Measurements from ENCODE around the gene CASZ1.

Gene CASZ1

GRCh38 chr1:10681296-10682107 lies 114.9 kb downstream of the CASZ1 start:
- no peaks in the 10 kb centered on the region for H3K36me3 ChIP-seq (replicated peaks)
- no peak for DNase-seq (ENCODE audit: low spot score in 2 of 2)
- no peaks in the 10 kb centered on the region for H3K4me1 ChIP-seq
- in situ Hi-C loops (cut with MboI; ENCODE audit: low sequenced_read_pairs): no loop called here
- H3K4me3 ChIP-seq: no peak overlapping the region
- no peaks in the 10 kb centered on the region for H3K27me3 ChIP-seq (ENCODE audit: low read depth)
- no peaks in the 10 kb centered on the region for H3K9me3 ChIP-seq

GRCh38 chr1:10680487-10680886 lies 116.0 kb downstream of the CASZ1 start:
- H3K4me1 ChIP-seq: no peaks in the 10 kb centered on the region
- H3K27me3 ChIP-seq (ENCODE audit: low read depth): no peaks in the 10 kb centered on the region
- H3K4me3 ChIP-seq: no peak overlapping the region
- no peak for DNase-seq (ENCODE audit: low spot score in 2 of 2)
- H3K36me3 ChIP-seq (replicated peaks): no peaks in the 10 kb centered on the region
- in situ Hi-C loops (cut with MboI; ENCODE audit: low sequenced_read_pairs): no loop called here
- H3K9me3 ChIP-seq: no peaks in the 10 kb centered on the region

- in situ Hi-C loops (cut with MboI; ENCODE audit: low sequenced_read_pairs): no loop called here
- Histone ChIP-seq H3K9me3 (no peaks in the 10 kb centered on the region), H3K4me1 (no peaks in the 10 kb centered on the region), H3K36me3 (replicated peaks) (no peaks in the 10 kb centered on the region), H3K27me3 (ENCODE audit: low read depth) (no peaks in the 10 kb centered on the region), H3K4me3 (no peak overlapping the region)
- DNase-seq (ENCODE audit: low spot score in 2 of 2): peak; percentile 30 to 67
Observed at GRCh38 chr1:10679496-10680220, 116.8 kb downstream of the CASZ1 start.

GRCh38 chr1:10678852-10679251 lies 117.6 kb downstream of the CASZ1 start:
- in situ Hi-C loops (cut with MboI; ENCODE audit: low sequenced_read_pairs): no loop called here
- no peaks in the 10 kb centered on the region for H3K36me3 ChIP-seq (replicated peaks)
- no peaks in the 10 kb centered on the region for H3K4me1 ChIP-seq
- H3K27me3 ChIP-seq (ENCODE audit: low read depth): no peaks in the 10 kb centered on the region
- H3K9me3 ChIP-seq: no peaks in the 10 kb centered on the region
- no peak for DNase-seq (ENCODE audit: low spot score in 2 of 2)
- no peak overlapping the region for H3K4me3 ChIP-seq

GRCh38 chr1:10678402-10678801 lies 118.0 kb downstream of the CASZ1 start:
- DNase-seq (ENCODE audit: low spot score in 2 of 2): no peak
- H3K36me3 ChIP-seq (replicated peaks): no peaks in the 10 kb centered on the region
- H3K27me3 ChIP-seq (ENCODE audit: low read depth): no peaks in the 10 kb centered on the region
- H3K9me3 ChIP-seq: no peaks in the 10 kb centered on the region
- H3K4me3 ChIP-seq: no peak overlapping the region
- in situ Hi-C loops (cut with MboI; ENCODE audit: low sequenced_read_pairs): no loop called here
- H3K4me1 ChIP-seq: no peaks in the 10 kb centered on the region

GRCh38 chr1:10677491-10678391 lies 118.7 kb downstream of the CASZ1 start:
- in situ Hi-C loops (cut with MboI; ENCODE audit: low sequenced_read_pairs): no loop called here
- H3K9me3 ChIP-seq: no peaks in the 10 kb centered on the region
- no peaks in the 10 kb centered on the region for H3K4me1 ChIP-seq
- H3K4me3 ChIP-seq: no peak overlapping the region
- no peak for DNase-seq (ENCODE audit: low spot score in 2 of 2)
- H3K36me3 ChIP-seq (replicated peaks): no peaks in the 10 kb centered on the region
- no peaks in the 10 kb centered on the region for H3K27me3 ChIP-seq (ENCODE audit: low read depth)

GRCh38 chr1:10676963-10677362 lies 119.5 kb downstream of the CASZ1 start:
- Histone ChIP-seq H3K27me3 (ENCODE audit: low read depth) (no peaks in the 10 kb centered on the region), H3K4me3 (no peak overlapping the region), H3K4me1 (no peaks in the 10 kb centered on the region), H3K9me3 (no peaks in the 10 kb centered on the region), H3K36me3 (replicated peaks) (no peaks in the 10 kb centered on the region)
- in situ Hi-C loops (cut with MboI; ENCODE audit: low sequenced_read_pairs): no loop called here
- no peak for DNase-seq (ENCODE audit: low spot score in 2 of 2)

GRCh38 chr1:10675813-10676212 lies 120.6 kb downstream of the CASZ1 start:
- DNase-seq (ENCODE audit: low spot score in 2 of 2): no peak
- Histone ChIP-seq H3K36me3 (replicated peaks) (no peaks in the 10 kb centered on the region), H3K9me3 (no peaks in the 10 kb centered on the region), H3K4me3 (no peak overlapping the region), H3K27me3 (ENCODE audit: low read depth) (no peaks in the 10 kb centered on the region), H3K4me1 (no peaks in the 10 kb centered on the region)
- in situ Hi-C loops (cut with MboI; ENCODE audit: low sequenced_read_pairs): no loop called here

GRCh38 chr1:10674700-10675609 lies 121.5 kb downstream of the CASZ1 start:
- H3K36me3 ChIP-seq (replicated peaks): no peaks in the 10 kb centered on the region
- H3K9me3 ChIP-seq: no peaks in the 10 kb centered on the region
- no peak for DNase-seq (ENCODE audit: low spot score in 2 of 2)
- no peak overlapping the region for H3K4me3 ChIP-seq
- H3K4me1 ChIP-seq: no peaks in the 10 kb centered on the region
- in situ Hi-C loops (cut with MboI; ENCODE audit: low sequenced_read_pairs): no loop called here
- H3K27me3 ChIP-seq (ENCODE audit: low read depth): no peaks in the 10 kb centered on the region

- H3K36me3 ChIP-seq (replicated peaks): no peaks in the 10 kb centered on the region
- in situ Hi-C loops (cut with MboI; ENCODE audit: low sequenced_read_pairs): no loop called here
- H3K9me3 ChIP-seq: no peaks in the 10 kb centered on the region
- H3K27me3 ChIP-seq (ENCODE audit: low read depth): no peaks in the 10 kb centered on the region
- H3K4me1 ChIP-seq: no peaks in the 10 kb centered on the region
- H3K4me3 ChIP-seq: no peak overlapping the region
- DNase-seq (ENCODE audit: low spot score in 2 of 2): no peak
Observed at GRCh38 chr1:10674222-10674621, 122.2 kb downstream of the CASZ1 start.

GRCh38 chr1:10673109-10673711 lies 123.2 kb downstream of the CASZ1 start:
- Histone ChIP-seq H3K4me3 (no peak overlapping the region), H3K36me3 (replicated peaks) (no peaks in the 10 kb centered on the region), H3K4me1 (no peaks in the 10 kb centered on the region), H3K9me3 (no peaks in the 10 kb centered on the region), H3K27me3 (ENCODE audit: low read depth) (no peaks in the 10 kb centered on the region)
- in situ Hi-C loops (cut with MboI; ENCODE audit: low sequenced_read_pairs): no loop called here
- no peak for DNase-seq (ENCODE audit: low spot score in 2 of 2)

GRCh38 chr1:10672343-10673050 lies 123.9 kb downstream of the CASZ1 start:
- DNase-seq (ENCODE audit: low spot score in 2 of 2): no peak
- no peaks in the 10 kb centered on the region for H3K36me3 ChIP-seq (replicated peaks)
- in situ Hi-C loops (cut with MboI; ENCODE audit: low sequenced_read_pairs): no loop called here
- no peaks in the 10 kb centered on the region for H3K9me3 ChIP-seq
- H3K4me1 ChIP-seq: no peaks in the 10 kb centered on the region
- no peaks in the 10 kb centered on the region for H3K27me3 ChIP-seq (ENCODE audit: low read depth)
- H3K4me3 ChIP-seq: no peak overlapping the region

Measured in HAP-1 (cell line).